ENCODE data around the gene PCSK7. TPM values are rescaled to one million over a fixed set of nuclear protein-coding genes. Genes with fewer than 3 reads are reported as not detected.
A peak's percentile ranks its signal among the peaks of the same experiment; 100 is the strongest.

PCSK7 gene
- total RNA-seq, 1 experiment from 2014 or later: 30.0 TPM

DNA sequence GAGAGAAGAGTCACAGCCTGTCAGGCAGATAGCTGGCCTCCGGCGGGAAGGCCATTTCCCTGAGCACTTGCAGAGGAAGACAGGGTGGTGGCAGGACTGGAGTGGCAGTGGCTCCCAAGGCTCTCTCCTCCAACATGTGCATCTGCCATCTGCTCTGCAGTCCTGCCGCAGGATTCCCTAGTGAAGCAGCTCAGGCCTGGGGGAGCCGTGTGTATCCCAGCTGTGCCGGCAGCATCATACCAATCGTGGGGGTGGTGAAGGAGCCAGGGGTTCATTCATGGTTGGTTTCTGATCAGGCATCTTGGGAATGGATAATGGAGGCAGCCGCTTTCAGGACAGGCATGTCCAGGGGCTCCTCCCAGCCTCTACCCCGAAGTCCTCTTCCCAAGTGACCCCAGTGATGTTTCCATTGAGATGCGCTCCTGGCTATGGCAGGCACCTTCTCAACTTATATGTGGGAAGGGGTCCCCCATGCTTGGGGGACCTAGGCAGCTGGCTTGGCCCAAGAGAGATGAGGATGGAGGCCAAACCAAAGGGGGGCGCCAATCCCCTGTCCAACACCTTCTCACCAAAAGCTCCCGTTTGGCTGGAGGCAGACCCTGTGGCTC lies 26.6 kb downstream of the PCSK7 start:
- Histone ChIP-seq H3K4me2 (ENCODE audit: low read length) (no peak overlapping the region), H3K36me3 (ENCODE audit: control insufficient read depth in 1 of 2, insufficient read depth in 2 of 2, low read length in 2 of 2) (peaks cover 0 to 7% of the 10 kb centered on the region in 2 experiments; a peak in 1 of 4 replicates), H4K20me1 (ENCODE audit: insufficient read depth) (no peaks in the 10 kb centered on the region), H3K9me2 (ENCODE audit: insufficient read depth) (no peaks in the 10 kb centered on the region), H3K9ac (ENCODE audit: low read length) (no peak overlapping the region), H3K4me3 (replicated peaks in 1 of 2; ENCODE audit: low read depth in 1 of 2, low read length in 2 of 2) (no peak overlapping the region), H3K79me2 (ENCODE audit: insufficient read depth, low read length) (no peaks in the 10 kb centered on the region), H3K9me3 (ENCODE audit: control insufficient read depth in 1 of 2, insufficient read depth in 1 of 2, low read depth in 1 of 2, low read length in 2 of 2) (no peaks in the 10 kb centered on the region), H3K27me3 (ENCODE audit: insufficient read depth, low read length) (no peaks in the 10 kb centered on the region), H3K27ac (ENCODE audit: low read depth, low read length) (no peak overlapping the region), H2AFZ (ENCODE audit: low read depth, low read length, poor library complexity, severe bottlenecking) (no peak overlapping the region), H3K4me1 (ENCODE audit: control insufficient read depth in 1 of 2, insufficient read depth in 2 of 2, low read length in 2 of 2) (peaks cover 0 to 3% of the 10 kb centered on the region in 2 experiments; a peak in 1 of 4 replicates)
- POLR2A ChIA-PET: no interaction called here
- ATAC-seq (no peak), DNase-seq (ENCODE audit: low read depth, low spot score) (no peak)
- no TSS peak for BruUV-seq (replicated peaks)
- intact Hi-C loops (cut with micrococcal nuclease): no loop called here
- CTCF ChIA-PET: no interaction called here
- RAD21 ChIA-PET (ENCODE audit: low non-redundant PET in 1 of 2, low total read pairs in 2 of 2, uncharacterized antibody in 2 of 2, unreplicated experiment in 2 of 2): no interaction called here
- TF ChIP-seq RAD21 (IDR thresholded peaks at IDR 0.05; ENCODE audit: low read depth): peak; percentile 6; the same call in 1 of the 2 replicates
- TF ChIP-seq EZH2phosphoT487 (IDR thresholded peaks at IDR 0.05; ENCODE audit: borderline replicate concordance): no peak

DNA sequence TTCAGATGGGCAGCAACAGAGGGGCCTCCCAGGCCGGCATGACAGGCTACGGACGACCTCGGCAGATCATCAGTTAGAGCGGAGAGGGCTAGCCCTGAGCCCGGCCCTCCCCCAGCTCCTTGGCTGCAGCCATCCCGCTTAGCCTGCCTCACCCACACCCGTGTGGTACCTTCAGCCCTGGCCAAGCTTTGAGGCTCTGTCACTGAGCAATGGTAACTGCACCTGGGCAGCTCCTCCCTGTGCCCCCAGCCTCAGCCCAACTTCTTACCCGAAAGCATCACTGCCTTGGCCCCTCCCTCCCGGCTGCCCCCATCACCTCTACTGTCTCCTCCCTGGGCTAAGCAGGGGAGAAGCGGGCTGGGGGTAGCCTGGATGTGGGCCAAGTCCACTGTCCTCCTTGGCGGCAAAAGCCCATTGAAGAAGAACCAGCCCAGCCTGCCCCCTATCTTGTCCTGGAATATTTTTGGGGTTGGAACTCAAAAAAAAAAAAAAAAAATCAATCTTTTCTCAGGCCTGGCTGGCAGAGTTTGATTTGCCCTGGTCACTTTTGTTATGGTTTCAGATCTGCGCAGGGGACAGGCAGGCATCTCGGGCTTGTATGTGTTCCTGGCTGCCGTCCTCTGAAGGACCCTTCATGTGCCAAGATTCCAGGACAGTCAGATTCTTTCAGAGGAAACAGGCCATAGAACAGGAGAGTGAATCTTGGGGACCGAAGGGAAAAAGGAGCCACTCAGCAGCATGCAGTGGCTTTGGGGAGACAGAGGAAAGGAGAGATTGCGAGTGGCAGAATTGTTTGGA lies 27.4 kb downstream of the PCSK7 start:
- ATAC-seq: no peak
- Histone ChIP-seq H3K9me3 (ENCODE audit: control insufficient read depth in 1 of 2, insufficient read depth in 1 of 2, low read depth in 1 of 2, low read length in 2 of 2) (no peaks in the 10 kb centered on the region), H3K4me3 (replicated peaks in 1 of 2; ENCODE audit: low read depth in 1 of 2, low read length in 2 of 2) (no peak overlapping the region), H3K9me2 (ENCODE audit: insufficient read depth) (no peaks in the 10 kb centered on the region), H3K79me2 (ENCODE audit: insufficient read depth, low read length) (no peaks in the 10 kb centered on the region), H3K4me2 (ENCODE audit: low read length) (no peak overlapping the region), H3K27ac (ENCODE audit: low read depth, low read length) (no peak overlapping the region), H3K36me3 (ENCODE audit: control insufficient read depth in 1 of 2, insufficient read depth in 2 of 2, low read length in 2 of 2) (peaks cover 0 to 7% of the 10 kb centered on the region in 2 experiments; a peak in 1 of 4 replicates), H3K4me1 (ENCODE audit: control insufficient read depth in 1 of 2, insufficient read depth in 2 of 2, low read length in 2 of 2) (peaks cover 0 to 7% of the 10 kb centered on the region in 2 experiments; a peak in 2 of 4 replicates), H2AFZ (ENCODE audit: low read depth, low read length, poor library complexity, severe bottlenecking) (no peak overlapping the region), H3K27me3 (ENCODE audit: insufficient read depth, low read length) (no peaks in the 10 kb centered on the region), H4K20me1 (ENCODE audit: insufficient read depth) (no peaks in the 10 kb centered on the region), H3K9ac (ENCODE audit: low read length) (no peak overlapping the region)
- POLR2A ChIA-PET: no interaction called here
- RAD21 ChIA-PET (ENCODE audit: low non-redundant PET in 1 of 2, low total read pairs in 2 of 2, uncharacterized antibody in 2 of 2, unreplicated experiment in 2 of 2): no interaction called here
- TF ChIP-seq ZFX (IDR thresholded peaks at IDR 0.05) (no peak), TCF7L2 (IDR thresholded peaks at IDR 0.05; ENCODE audit: borderline replicate concordance, extremely low read depth, insufficient read depth, insufficient read length) (no peak), EGR1 (IDR thresholded peaks at IDR 0.05; ENCODE audit: low read depth) (no peak), SRF (IDR thresholded peaks at IDR 0.05; ENCODE audit: low read depth) (no peak), ELF1 (IDR thresholded peaks at IDR 0.05; ENCODE audit: borderline replicate concordance, low read depth) (no peak), YY1 (IDR thresholded peaks at IDR 0.05; ENCODE audit: extremely low read depth, insufficient replicate concordance, low read depth, low read length) (no peak), SIN3A (IDR thresholded peaks at IDR 0.05; ENCODE audit: low read depth) (no peak), JUND (IDR thresholded peaks at IDR 0.05) (no peak), CBX3 (IDR thresholded peaks at IDR 0.05; ENCODE audit: low read depth) (no peak)
- TF ChIP-seq, protein P1, sequence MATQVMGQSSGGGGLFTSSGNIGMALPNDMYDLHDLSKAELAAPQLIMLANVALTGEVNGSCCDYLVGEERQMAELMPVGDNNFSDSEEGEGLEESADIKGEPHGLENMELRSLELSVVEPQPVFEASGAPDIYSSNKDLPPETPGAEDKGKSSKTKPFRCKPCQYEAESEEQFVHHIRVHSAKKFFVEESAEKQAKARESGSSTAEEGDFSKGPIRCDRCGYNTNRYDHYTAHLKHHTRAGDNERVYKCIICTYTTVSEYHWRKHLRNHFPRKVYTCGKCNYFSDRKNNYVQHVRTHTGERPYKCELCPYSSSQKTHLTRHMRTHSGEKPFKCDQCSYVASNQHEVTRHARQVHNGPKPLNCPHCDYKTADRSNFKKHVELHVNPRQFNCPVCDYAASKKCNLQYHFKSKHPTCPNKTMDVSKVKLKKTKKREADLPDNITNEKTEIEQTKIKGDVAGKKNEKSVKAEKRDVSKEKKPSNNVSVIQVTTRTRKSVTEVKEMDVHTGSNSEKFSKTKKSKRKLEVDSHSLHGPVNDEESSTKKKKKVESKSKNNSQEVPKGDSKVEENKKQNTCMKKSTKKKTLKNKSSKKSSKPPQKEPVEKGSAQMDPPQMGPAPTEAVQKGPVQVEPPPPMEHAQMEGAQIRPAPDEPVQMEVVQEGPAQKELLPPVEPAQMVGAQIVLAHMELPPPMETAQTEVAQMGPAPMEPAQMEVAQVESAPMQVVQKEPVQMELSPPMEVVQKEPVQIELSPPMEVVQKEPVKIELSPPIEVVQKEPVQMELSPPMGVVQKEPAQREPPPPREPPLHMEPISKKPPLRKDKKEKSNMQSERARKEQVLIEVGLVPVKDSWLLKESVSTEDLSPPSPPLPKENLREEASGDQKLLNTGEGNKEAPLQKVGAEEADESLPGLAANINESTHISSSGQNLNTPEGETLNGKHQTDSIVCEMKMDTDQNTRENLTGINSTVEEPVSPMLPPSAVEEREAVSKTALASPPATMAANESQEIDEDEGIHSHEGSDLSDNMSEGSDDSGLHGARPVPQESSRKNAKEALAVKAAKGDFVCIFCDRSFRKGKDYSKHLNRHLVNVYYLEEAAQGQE (IDR thresholded peaks at IDR 0.05; ENCODE audit: low read depth): no peak
- TF ChIP-seq, protein P2, sequence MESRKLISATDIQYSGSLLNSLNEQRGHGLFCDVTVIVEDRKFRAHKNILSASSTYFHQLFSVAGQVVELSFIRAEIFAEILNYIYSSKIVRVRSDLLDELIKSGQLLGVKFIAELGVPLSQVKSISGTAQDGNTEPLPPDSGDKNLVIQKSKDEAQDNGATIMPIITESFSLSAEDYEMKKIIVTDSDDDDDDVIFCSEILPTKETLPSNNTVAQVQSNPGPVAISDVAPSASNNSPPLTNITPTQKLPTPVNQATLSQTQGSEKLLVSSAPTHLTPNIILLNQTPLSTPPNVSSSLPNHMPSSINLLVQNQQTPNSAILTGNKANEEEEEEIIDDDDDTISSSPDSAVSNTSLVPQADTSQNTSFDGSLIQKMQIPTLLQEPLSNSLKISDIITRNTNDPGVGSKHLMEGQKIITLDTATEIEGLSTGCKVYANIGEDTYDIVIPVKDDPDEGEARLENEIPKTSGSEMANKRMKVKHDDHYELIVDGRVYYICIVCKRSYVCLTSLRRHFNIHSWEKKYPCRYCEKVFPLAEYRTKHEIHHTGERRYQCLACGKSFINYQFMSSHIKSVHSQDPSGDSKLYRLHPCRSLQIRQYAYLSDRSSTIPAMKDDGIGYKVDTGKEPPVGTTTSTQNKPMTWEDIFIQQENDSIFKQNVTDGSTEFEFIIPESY (IDR thresholded peaks at IDR 0.05; ENCODE audit: extremely low read depth, insufficient replicate concordance, low read length): no peak
- TF ChIP-seq, protein P3, sequence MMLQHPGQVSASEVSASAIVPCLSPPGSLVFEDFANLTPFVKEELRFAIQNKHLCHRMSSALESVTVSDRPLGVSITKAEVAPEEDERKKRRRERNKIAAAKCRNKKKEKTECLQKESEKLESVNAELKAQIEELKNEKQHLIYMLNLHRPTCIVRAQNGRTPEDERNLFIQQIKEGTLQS (IDR thresholded peaks at IDR 0.05): no peak
- no peak for DNase-seq (ENCODE audit: low read depth, low spot score)
- intact Hi-C loops (cut with micrococcal nuclease): no loop called here
- CTCF ChIA-PET: no interaction called here
- no TSS peak for BruUV-seq (replicated peaks)
